ENCODE results near the gene USP40.

Gene USP40

DNA sequence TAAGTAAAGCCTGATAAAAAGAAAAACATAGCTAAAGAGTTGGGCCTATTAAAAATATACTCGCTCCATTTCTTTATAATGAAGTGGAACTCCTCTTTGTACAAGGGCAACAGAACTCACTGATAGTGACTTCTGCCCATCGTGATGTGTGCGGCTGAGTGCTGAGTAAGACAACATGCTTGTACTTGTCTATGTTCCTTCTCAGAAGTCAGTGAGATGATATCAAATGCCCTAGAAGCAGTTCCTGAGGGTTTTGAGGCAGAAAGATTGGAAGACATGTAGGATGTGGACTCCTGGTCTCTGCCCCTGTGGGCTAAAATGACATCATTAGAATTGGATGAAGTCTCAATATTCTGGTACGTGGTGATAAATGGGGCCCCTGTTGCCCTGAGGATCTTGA, 73.8 kb downstream of the USP40 start:
- no peak for DNase-seq

DNA sequence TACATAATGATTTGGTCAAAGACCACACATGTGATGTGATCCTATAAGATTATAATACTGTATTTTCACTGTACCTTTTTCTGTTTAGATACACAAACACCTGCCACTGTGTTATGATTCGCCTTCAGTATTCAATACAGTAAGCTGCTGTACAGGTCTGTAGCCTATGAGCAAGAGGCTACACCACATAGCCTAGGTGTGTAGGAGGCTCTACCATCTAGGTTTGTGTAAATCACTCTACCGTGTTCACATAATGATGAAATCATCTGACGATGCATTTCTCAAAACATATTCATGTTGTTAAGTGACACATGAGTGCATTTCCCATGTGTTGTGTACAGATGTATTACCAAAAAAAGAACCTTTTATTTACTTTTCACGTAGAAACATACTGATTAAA, 74.5 kb downstream of the USP40 start:
- DNase-seq, result no peak

DNA sequence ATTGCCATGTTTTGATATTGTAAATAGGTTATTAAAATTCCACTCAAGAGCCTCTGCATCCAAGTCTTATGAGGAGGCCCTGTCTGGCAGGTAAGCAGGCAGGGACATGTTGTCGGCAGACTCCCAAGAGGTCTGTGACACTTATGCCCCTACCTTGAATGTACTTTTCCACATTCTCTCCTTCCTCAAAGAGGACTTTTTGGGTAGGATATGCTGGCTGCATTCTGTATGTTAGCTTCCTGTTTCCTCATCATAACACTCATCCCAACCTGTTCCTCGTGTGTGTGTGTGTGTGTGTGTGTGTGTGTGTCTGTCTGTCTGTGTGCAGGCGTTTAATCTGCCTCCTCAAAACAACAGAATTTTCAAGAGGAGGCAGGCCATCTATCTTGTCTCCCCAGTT, 75.3 kb downstream of the USP40 start:
- no peak for DNase-seq

DNA sequence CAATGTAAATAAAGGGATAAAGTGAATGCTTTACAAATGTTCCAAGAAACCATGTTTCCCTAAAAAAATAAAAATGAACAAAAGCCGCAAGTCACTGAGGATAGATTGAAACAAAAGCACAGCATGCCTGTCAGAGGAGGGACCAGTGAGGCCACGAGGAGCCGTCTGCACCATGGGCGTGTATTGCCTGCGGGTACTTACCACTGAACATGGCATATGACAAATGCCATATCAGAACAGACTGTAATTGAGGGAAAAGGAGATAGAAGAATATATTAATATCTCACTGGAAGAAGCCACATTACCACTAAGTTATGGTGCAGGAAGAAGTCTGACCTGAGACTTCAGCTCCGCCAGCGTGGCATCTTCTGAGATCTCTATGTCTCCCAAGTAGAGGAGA, 75.8 kb downstream of the USP40 start:
- no peak for DNase-seq

DNA sequence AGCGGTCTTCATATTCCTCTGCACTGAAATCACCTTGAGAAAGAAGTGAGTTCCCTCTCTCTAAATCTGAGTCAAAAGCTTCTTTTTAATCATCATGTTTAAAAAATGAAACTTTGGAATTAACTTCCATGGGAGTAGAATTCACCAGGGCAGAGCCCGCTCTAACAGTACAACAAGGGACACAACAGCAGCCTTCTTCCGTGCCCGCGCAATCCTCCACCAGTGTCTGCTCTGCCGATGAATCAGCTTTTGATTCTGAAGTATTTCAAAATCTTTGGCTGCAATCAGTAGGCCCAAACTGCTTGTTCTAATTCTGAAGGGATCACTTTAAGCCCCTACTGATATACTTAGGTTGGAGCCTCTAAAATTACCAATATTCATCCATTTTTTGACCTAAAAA, 76.9 kb downstream of the USP40 start:
- no peak for DNase-seq

DNA sequence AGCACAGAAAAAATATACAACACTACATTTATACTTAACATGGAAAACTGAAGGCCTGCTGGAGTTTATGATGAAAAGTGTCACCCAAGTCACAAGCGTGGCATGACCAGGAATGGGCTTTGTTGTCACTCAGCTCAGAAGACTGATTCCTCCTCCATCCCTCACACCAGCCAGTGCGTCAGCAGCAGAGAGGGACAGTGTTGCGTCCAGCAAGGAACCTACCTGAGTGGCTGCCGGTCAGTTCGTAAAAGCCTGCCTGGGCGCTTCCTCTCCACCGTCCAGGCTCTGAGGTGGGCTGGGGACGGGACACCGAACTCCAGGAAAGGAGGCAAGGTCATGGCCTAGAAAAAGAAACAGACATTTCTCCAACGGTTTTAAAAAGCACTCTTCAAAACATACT, 77.4 kb downstream of the USP40 start:
- no peak for DNase-seq

DNA sequence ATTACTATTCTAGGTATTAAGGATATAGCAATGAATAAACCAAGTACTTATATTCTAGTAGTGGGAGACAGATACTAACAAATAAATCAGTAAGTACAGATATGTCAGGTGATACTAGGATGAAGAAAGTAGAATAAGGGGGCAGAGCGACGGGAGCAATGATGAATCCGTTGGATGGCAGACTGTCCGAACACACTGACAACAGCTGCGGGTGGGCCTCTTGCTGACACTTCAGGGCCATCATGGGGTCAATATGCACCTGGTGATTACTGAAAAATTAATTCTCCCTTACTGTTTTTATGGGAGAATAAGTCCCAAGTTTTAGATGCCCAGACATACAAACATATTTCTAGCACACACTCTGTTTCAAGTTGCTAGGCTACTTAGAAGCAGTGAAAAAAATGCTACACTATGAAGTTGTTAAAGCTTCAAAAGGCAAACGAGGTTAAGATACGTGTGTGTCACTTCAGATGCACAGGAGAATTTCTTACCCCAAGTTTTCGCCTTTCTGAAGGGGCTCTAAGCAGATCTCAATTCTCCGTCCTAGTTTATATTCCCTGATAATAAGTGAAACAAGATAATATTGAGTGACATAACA, 78.7 kb downstream of the USP40 start:
- no peak for DNase-seq

DNA sequence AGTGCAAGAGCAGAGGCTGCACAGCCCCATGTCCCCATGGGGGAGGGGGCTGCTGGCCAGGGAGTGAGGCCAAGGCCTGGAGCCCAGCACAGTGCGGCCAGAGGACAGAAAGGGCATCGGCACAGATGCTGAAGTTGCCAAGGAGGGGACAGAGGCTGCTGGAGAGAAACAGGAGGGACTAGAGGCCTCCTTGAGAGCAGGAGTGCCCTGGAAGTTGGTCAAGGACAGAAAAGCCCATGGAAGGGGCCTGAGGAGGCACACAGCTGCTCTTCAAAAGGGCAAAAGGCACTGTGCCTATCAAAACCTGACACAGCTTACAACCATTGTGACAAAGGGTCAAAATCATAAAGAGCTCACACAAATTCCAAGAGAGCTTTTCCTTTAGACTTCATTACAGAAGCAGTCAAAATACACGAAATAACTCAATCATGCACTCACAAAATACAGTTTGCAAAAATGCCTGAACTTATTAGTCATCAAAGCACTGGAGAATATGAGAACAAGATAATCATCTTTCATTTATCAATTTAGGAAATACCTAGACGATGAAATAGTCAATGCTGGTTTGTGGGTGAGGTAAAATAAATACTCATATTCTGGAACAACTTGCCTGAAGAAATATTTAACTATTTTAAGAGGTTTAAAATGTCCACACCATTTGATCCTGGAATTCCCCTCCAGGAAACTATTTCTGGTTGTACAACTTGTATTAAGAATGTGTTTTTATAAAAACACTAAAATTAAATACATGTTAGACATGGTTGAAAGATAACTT, 79.6 kb downstream of the USP40 start:
- no peak for DNase-seq

DNA sequence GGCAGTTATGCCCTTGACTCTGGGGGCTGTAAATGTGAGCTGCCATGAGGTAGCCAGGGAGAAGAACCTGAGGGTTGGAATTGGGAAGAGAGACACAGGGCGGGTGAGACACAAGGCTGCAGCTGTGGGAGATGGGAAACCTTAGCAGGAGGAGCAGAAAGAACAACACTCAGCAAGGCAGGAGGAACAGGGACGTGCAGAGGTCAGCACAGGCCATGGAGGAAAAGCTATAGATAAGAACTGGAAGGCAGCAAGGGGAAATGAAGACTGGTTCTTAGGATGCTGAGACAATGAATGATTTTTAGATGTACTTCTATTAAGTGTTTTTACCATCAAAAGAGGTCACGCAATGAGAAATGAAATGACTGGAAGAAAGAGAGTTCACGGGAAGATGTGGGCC, 80.2 kb downstream of the USP40 start:
- no peak for DNase-seq

DNA sequence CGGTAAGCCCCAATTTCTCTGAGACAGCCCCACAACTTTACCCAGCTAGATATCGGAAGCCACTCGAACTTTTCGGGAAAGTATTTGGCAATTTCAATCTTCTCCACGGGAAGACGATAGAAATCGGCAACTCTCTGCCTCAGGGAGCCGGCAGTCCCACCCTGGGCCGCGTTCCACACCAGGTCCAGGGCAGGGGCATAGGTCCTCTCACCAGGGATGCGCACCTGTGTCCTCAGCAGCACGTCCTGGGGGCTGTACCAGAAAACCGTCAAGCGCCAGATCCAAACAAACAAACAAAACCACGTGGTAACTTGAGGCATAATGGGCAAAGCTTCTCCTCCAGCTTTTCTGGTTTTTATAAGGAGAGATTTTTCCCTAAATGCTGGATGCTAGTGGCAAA, 80.9 kb downstream of the USP40 start:
- no peak for DNase-seq

DNA sequence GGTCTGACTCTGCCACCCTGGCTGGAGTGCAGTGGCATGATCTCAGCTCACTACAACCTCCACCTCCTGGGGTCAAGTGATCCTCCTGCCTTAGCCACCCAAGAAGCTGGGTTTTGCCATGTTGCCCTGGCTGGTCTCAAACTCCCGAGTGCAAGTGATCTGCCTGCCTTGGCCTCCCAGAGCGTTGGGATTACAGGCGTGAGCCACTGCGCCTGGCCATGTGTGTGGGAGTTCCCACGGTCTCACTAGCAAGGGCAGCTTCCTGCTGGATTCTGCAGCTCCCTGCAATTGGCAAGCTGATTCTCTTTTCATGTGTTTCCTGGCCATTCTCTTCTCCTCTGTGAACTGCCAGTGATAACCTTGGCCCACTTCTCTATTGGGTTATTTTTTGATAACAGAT, 84.0 kb downstream of the USP40 start:
- DNase-seq, result no peak

DNA sequence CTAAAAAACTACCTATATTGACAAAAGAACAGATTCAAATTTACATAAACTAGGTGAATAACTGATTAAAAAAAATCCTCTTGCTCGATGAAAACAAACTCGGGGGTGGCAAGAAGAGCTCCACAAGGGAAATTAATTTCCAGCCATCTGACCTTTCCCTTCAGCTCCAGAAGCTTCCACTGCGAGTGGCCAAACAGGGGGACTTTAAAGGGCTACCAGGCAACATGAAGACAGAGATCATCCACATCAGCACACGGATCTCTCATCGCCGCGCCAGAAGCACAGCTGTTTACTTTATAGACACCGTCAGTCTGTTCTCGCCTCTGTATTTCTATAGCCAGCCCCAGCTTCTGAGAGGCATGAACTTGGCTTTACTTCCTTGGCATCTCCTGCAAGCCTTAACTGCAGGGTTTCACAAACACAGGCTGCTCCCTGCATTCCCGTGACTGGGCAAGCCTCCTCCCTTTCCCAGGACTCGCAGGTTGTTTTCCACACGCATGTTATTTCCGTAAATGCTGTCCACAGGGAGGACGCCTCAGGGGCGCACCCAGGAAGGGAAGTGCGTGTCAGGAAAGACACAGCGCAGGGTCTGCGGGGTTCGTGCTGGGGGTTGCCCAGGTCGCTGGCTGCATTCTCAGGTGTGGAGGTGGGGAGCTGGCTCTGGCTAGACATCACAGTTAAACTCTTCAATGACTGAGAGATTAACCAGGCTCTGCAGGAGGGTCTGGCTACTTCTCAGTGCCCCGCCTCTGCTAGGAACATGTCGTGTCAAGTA, 85.0 kb downstream of the USP40 start:
- DNase-seq, result no peak

DNA sequence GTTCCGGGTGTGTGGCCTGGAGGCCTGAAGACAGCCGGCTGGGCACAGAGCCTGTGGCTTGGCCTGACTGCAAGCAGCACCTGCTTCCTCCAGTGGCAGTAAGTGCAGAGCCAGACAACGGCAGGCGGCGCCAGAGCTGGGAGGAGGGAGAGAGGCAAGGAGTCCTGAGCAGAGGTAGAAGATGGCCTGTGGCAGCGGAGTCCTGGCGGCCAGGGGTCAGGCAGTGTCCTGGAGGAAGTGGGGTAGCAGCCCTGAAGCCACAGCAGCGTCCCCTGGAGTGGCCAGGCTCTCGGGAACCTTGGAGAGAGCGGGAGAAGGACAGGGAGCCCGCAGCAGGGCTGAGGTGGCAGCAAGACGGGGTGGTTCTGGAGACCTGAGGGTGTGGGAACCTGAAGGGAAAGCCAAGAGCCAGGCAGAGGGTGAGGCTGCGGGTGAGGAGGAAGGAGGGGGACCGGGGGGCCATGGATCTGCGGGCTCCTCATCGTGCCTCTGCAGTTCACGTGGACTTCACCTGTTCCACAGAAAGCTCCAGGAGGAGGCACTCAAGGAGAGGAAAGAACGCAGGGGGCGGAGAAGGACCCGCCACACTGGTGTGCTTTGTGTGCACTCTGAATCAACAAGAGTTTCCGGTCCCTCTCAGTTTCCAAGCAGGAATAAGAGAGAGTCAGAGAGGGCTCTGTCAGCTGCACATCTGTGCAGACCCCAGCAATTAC, 85.9 kb downstream of the USP40 start:
- no peak for DNase-seq

DNA sequence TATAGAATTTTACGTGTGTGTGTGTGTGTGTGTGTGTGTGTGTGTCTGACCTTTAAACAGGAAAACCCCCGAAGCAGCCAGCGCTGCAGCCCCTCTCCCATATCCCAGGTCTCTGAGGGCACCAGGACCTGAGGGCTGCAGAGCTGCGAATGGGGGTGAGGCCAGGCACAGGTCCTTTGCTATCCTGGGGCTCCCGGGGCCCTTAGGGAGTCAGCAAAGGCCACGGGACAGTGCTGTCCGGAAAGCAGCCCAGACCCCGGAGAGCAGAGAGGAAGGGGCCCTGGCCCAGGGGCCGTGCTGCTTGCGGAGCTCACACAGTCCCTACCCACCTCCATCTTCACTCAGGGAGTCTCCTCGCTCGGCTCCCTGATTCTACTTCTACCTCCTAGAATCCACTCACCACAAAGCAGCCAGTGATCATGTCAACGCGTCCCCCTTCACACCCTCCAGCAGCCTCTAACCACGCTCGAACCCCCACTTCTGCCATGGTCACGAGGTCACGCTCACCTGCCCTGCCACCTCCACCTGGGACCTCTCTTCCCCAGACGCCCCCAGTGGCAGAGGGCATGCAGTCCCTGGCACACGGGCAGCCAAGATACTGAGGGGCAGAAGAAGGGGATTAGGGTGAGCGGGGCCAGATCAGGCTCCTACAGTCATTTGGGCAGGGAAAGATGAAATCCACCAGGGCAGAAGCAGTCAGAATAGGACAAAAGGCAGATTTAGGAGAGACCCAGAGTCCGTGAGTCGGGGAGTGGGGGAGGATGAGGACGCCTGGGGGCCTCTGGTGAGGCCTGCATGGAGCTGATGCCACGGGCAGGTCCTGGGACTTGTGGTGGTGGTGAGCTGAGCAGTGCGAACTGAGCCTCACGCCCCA, 86.7 kb downstream of the USP40 start:
- no peak for DNase-seq

DNA sequence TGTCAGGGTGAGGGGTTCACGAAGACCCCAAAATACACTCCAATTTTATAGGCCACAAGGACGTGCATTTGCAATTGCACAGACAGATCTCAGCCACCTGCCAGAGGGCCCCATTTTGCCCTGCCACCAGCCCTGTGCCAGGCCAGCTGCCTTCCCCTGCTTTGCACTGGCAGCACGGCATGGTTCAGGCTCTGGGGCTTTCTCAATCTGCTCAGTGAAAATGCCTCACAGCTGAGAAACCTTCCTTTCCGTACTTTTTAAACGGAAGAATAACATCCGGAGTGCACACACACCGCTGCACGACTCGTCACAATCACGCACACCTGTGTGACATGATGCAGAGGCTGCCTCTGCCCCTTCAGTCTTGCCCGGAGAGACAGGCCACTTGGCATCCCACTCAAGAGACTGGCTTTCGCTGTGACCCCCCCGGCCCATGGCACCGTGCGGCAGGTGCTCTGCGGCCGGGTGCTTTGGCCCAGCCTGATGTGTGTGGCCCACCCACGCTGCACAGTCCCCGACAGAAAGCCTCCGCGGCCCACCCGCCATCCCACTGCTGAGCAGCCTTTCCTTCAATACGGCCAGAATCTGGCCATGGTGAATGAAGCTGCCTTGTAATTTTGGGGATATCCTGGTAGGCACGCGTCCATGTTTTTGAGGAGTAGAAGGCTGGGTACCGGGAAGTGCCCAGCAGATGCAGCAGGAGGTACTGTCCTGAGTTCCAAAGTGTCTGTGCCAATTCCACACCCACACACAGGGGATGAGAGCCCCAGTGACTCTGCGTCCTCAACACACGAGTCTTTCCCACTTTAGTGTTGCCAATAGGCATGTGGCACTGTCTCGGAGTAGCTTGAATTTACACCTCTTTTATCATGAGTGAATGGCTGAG, 88.8 kb downstream of the USP40 start:
- no peak for DNase-seq

DNA sequence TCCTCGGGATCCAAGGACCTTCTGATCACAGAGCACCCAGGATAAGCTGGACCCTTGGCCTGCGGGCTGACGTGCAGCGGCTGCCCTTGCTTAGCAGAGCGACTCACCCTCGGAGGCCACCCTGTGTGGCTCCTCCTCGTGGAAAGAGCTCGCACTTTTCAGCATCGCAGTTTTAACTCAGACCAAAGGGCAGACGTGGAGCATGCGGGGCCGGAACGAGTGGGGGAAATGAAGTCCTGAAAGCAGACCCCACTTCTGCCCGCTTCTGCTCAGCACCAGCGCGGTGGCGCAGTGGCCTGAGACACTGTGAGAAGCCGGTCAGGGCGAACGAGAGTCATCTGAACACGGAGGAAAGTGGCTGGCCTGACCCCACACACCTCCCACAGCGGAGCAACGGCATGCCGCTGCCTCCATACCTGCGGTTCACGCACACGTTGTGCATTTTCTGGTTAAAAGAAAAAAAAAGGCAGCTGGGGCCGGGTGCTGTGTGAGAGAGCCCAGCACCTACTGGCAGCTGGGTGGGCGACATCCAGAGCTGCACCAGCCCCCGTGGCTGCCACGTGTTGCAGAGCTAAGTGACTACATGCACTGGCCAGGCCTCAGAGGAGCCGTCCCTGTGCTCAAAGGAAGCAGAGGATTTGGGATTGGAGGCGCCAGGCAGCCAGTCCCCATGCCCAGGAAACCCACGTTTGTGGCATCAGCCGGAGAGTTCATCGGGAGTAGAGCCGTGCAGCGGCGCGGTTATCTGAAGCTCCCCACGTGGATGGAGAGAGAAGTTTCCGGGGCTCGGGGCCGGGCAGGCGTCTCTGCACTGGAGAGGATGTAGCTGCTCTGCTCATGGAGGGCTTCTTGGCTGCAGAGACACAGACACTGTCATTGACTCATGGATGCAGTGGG, 89.7 kb downstream of the USP40 start:
- DNase-seq, result no peak

DNA sequence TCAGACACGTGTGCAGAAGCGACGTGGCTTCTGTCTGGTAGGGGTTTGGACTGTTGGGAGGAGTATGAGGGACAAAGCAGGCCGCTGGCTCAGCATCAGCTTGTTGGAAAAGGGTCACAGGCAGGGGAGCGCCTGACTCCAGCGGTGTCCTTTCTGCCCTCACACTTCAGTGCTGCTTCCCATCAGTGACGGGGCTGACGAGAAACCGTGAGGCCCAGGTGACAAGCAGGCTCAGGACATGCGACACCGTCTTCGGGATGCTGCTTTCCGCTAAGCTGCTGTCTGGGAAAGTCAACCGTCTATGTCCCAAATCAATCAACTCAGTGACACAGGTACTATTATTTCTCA, 90.5 kb downstream of the USP40 start:
- no peak for DNase-seq

DNA sequence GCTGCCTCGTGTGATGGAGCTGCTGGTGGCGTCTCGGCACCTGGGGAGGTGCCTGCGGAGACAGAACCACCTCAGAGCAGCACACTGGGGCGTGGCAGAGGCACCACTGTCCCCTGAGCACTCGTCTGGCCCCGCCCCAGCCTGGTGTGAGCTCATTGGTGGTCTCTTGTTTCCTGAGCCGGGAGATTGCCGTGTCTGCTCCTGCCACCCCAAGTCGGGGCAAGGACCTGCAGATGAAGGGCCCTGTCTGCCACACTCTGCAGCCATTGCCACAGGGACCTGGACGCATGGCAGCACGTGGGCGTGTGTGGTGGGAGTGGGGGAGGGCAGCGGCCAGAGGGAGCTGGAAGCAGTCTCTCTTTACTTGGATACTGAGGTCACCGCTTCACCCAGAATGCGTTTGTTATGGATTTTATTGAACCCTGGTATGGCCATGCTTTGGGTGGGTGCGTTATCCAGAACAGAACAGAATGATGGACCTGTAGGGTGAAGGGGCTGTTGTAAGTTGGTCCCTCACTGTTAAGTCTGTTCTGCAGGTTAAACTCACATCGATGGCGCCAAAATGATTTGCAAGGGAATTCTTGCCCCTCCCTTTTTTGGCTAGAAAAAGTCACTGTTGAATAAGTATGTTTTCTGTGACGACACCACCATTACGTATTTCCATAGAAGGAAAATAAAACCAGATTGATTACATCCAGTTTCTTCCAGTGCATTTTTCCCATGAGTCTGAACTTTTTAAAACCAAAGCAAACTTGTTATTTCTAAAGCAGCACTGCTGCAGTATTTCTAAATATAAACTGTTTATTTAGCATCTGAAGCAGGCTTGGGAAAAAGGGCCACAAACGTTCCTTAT, 92.0 kb downstream of the USP40 start:
- DNase-seq, result no peak

DNA sequence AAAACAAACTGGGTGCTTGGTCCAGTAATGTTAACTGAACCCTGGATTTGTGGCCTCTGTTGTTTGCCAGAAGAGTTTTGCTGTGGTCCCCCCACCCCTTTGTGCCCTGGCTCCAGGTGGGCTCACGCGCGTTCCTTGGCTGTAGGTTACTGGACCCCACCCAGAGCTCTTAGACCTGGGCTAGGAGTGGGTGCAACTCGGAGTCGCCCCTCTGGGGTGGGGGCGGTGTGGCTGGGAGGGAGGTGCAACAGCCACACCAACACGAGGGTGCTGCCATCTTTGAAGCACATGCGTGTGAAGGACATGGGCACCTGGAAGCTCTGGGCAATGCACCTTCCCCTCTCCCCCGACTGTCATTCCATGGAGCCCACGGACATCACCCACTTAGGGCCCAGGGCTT, 92.7 kb downstream of the USP40 start:
- DNase-seq, result no peak

DNA sequence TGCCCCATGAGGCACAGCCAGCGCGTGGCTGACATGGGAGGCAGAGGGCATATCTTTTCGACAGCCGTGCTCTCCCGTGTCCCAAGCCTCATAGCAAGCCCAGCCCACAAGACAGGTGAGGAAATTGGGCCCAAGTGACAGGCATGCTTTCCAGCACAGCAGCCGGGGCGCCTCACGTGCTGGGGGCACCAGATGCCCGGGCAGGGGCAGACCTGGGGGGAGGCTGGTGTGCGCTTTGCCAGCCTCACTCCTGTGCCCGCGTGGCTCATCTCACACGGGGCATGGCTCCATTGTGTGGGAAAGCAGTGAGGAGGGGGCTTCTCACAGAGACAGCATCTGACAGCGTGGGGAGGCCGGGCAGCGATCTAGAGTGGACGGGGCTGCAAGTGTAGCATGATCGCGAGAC, 93.2 kb downstream of the USP40 start:
- DNase-seq, result no peak
